Measurements from ENCODE around the gene NAT8L. TPM values are rescaled to one million over a fixed set of nuclear protein-coding genes. Genes with fewer than 3 reads are reported as not detected.

NAT8L gene
- total RNA-seq, 2 donors from 2014 or later = not detected

- no peaks in the 10 kb centered on the region for H3K9me3 ChIP-seq (ENCODE audit: control insufficient read depth, low read length, poor library complexity, severe bottlenecking)
- Mint-ChIP-seq H3K27ac (no peak overlapping the region), H3K36me3 (ENCODE audit: low read depth) (no peaks in the 10 kb centered on the region), H3K27me3 (no peaks in the 10 kb centered on the region), H3K4me3 (no peak overlapping the region), H3K4me1 (no peaks in the 10 kb centered on the region)
- DNase-seq (no peak), ATAC-seq (no peak)
Measured at GRCh38 chr4:2078584-2078983, 19.5 kb downstream of the NAT8L start.

GRCh38 chr4:2079006-2079405 is 19.9 kb downstream of the NAT8L start:
- H3K4me1 Mint-ChIP-seq = no peaks in the 10 kb centered on the region
- no peaks in the 10 kb centered on the region for H3K36me3 Mint-ChIP-seq (ENCODE audit: low read depth)
- no peaks in the 10 kb centered on the region for H3K9me3 ChIP-seq (ENCODE audit: control insufficient read depth, low read length, poor library complexity, severe bottlenecking)
- H3K27ac Mint-ChIP-seq = no peak overlapping the region
- ATAC-seq (no peak), DNase-seq (no peak)
- no peaks in the 10 kb centered on the region for H3K27me3 Mint-ChIP-seq
- H3K4me3 Mint-ChIP-seq = no peak overlapping the region

GRCh38 chr4:2079926-2080325 is 20.8 kb downstream of the NAT8L start:
- Mint-ChIP-seq H3K36me3 (ENCODE audit: low read depth) (peaks cover 2% of the 10 kb centered on the region), H3K4me3 (no peak overlapping the region), H3K4me1 (no peaks in the 10 kb centered on the region), H3K27me3 (no peaks in the 10 kb centered on the region), H3K27ac (no peak overlapping the region)
- ATAC-seq = no peak
- no peak for DNase-seq
- no peaks in the 10 kb centered on the region for H3K9me3 ChIP-seq (ENCODE audit: control insufficient read depth, low read length, poor library complexity, severe bottlenecking)

GRCh38 chr4:2080429-2081300 is 21.5 kb downstream of the NAT8L start:
- H3K27ac Mint-ChIP-seq = no peak overlapping the region
- no peaks in the 10 kb centered on the region for H3K27me3 Mint-ChIP-seq
- no peak for ATAC-seq
- H3K9me3 ChIP-seq (ENCODE audit: control insufficient read depth, low read length, poor library complexity, severe bottlenecking) = no peaks in the 10 kb centered on the region
- H3K4me1 Mint-ChIP-seq = no peaks in the 10 kb centered on the region
- no peak overlapping the region for H3K4me3 Mint-ChIP-seq
- no peak for DNase-seq
- H3K36me3 Mint-ChIP-seq (ENCODE audit: low read depth) = peaks cover 2% of the 10 kb centered on the region

- DNase-seq = no peak
- no peak overlapping the region for H3K27ac Mint-ChIP-seq
- no peak for ATAC-seq
- H3K9me3 ChIP-seq (ENCODE audit: control insufficient read depth, low read length, poor library complexity, severe bottlenecking) = no peaks in the 10 kb centered on the region
- peaks cover 4% of the 10 kb centered on the region for H3K36me3 Mint-ChIP-seq (ENCODE audit: low read depth)
- no peak overlapping the region for H3K4me3 Mint-ChIP-seq
- H3K4me1 Mint-ChIP-seq = no peaks in the 10 kb centered on the region
- no peaks in the 10 kb centered on the region for H3K27me3 Mint-ChIP-seq
Measured at GRCh38 chr4:2081540-2081939, 22.4 kb downstream of the NAT8L start.

GRCh38 chr4:2082118-2082517 is 23.0 kb downstream of the NAT8L start:
- Mint-ChIP-seq H3K4me3 (no peak overlapping the region), H3K36me3 (ENCODE audit: low read depth) (peaks cover 4% of the 10 kb centered on the region), H3K27me3 (no peaks in the 10 kb centered on the region), H3K4me1 (no peaks in the 10 kb centered on the region), H3K27ac (no peak overlapping the region)
- no peak for DNase-seq
- ATAC-seq = no peak
- no peaks in the 10 kb centered on the region for H3K9me3 ChIP-seq (ENCODE audit: control insufficient read depth, low read length, poor library complexity, severe bottlenecking)

- Mint-ChIP-seq H3K27ac (no peak overlapping the region), H3K4me1 (no peaks in the 10 kb centered on the region), H3K4me3 (no peak overlapping the region), H3K36me3 (ENCODE audit: low read depth) (peaks cover 4% of the 10 kb centered on the region), H3K27me3 (no peaks in the 10 kb centered on the region)
- ATAC-seq (no peak), DNase-seq (no peak)
- H3K9me3 ChIP-seq (ENCODE audit: control insufficient read depth, low read length, poor library complexity, severe bottlenecking) = no peaks in the 10 kb centered on the region
Measured at GRCh38 chr4:2082627-2083026, 23.5 kb downstream of the NAT8L start.

GRCh38 chr4:2083116-2083825 is 24.1 kb downstream of the NAT8L start:
- ATAC-seq (no peak), DNase-seq (no peak)
- H3K27ac Mint-ChIP-seq = no peak overlapping the region
- H3K9me3 ChIP-seq (ENCODE audit: control insufficient read depth, low read length, poor library complexity, severe bottlenecking) = no peaks in the 10 kb centered on the region
- H3K27me3 Mint-ChIP-seq = no peaks in the 10 kb centered on the region
- H3K4me3 Mint-ChIP-seq = no peak overlapping the region
- peaks cover 4% of the 10 kb centered on the region for H3K36me3 Mint-ChIP-seq (ENCODE audit: low read depth)
- no peaks in the 10 kb centered on the region for H3K4me1 Mint-ChIP-seq

GRCh38 chr4:2083826-2084160 is 24.7 kb downstream of the NAT8L start:
- Mint-ChIP-seq H3K27ac (no peak overlapping the region), H3K4me3 (no peak overlapping the region), H3K4me1 (no peaks in the 10 kb centered on the region), H3K27me3 (no peaks in the 10 kb centered on the region), H3K36me3 (ENCODE audit: low read depth) (peaks cover 4% of the 10 kb centered on the region)
- ATAC-seq = no peak
- H3K9me3 ChIP-seq (ENCODE audit: control insufficient read depth, low read length, poor library complexity, severe bottlenecking) = no peaks in the 10 kb centered on the region
- no peak for DNase-seq

GRCh38 chr4:2084316-2084715 is 25.2 kb downstream of the NAT8L start:
- H3K4me3 Mint-ChIP-seq = no peak overlapping the region
- no peak overlapping the region for H3K27ac Mint-ChIP-seq
- no peaks in the 10 kb centered on the region for H3K9me3 ChIP-seq (ENCODE audit: control insufficient read depth, low read length, poor library complexity, severe bottlenecking)
- no peak for ATAC-seq
- no peaks in the 10 kb centered on the region for H3K4me1 Mint-ChIP-seq
- H3K27me3 Mint-ChIP-seq = no peaks in the 10 kb centered on the region
- peaks cover 4% of the 10 kb centered on the region for H3K36me3 Mint-ChIP-seq (ENCODE audit: low read depth)
- no peak for DNase-seq

GRCh38 chr4:2085496-2085901 is 26.4 kb downstream of the NAT8L start:
- no peak for ATAC-seq
- Mint-ChIP-seq H3K27me3 (peaks cover 7% of the 10 kb centered on the region), H3K27ac (no peak overlapping the region), H3K4me3 (no peak overlapping the region), H3K4me1 (no peaks in the 10 kb centered on the region), H3K36me3 (ENCODE audit: low read depth) (peaks cover 4% of the 10 kb centered on the region)
- H3K9me3 ChIP-seq (ENCODE audit: control insufficient read depth, low read length, poor library complexity, severe bottlenecking) = no peaks in the 10 kb centered on the region
- no peak for DNase-seq

- peaks cover 4% of the 10 kb centered on the region for H3K36me3 Mint-ChIP-seq (ENCODE audit: low read depth)
- H3K4me3 Mint-ChIP-seq = no peak overlapping the region
- H3K4me1 Mint-ChIP-seq = no peaks in the 10 kb centered on the region
- DNase-seq = no peak
- H3K9me3 ChIP-seq (ENCODE audit: control insufficient read depth, low read length, poor library complexity, severe bottlenecking) = no peaks in the 10 kb centered on the region
- H3K27me3 Mint-ChIP-seq = peaks cover 11% of the 10 kb centered on the region
- H3K27ac Mint-ChIP-seq = no peak overlapping the region
- ATAC-seq = no peak
Measured at GRCh38 chr4:2087170-2087569, 28.0 kb downstream of the NAT8L start.

- Mint-ChIP-seq H3K4me3 (no peak overlapping the region), H3K27me3 (peaks cover 23% of the 10 kb centered on the region), H3K27ac (no peak overlapping the region), H3K36me3 (ENCODE audit: low read depth) (peaks cover 4% of the 10 kb centered on the region), H3K4me1 (no peaks in the 10 kb centered on the region)
- DNase-seq = no peak
- no peaks in the 10 kb centered on the region for H3K9me3 ChIP-seq (ENCODE audit: control insufficient read depth, low read length, poor library complexity, severe bottlenecking)
- no peak for ATAC-seq
Measured at GRCh38 chr4:2089222-2089621, 30.1 kb downstream of the NAT8L start.

GRCh38 chr4:2090642-2091041 is 31.5 kb downstream of the NAT8L start:
- H3K36me3 Mint-ChIP-seq (ENCODE audit: low read depth) = peaks cover 3% of the 10 kb centered on the region
- no peak overlapping the region for H3K4me3 Mint-ChIP-seq
- no peak for DNase-seq
- no peaks in the 10 kb centered on the region for H3K4me1 Mint-ChIP-seq
- H3K9me3 ChIP-seq (ENCODE audit: control insufficient read depth, low read length, poor library complexity, severe bottlenecking) = no peaks in the 10 kb centered on the region
- ATAC-seq = no peak
- H3K27ac Mint-ChIP-seq = no peak overlapping the region
- H3K27me3 Mint-ChIP-seq = peaks cover 23% of the 10 kb centered on the region

Measured in T-helper 17 cell (primary cell).